Sigmoid colon (tissue), 7 donors: ENCODE results near the gene BHLHA15. TPM values are rescaled to one million over a fixed set of nuclear protein-coding genes. Genes with fewer than 3 reads are reported as not detected.

Experiments used
- DNase-seq: peaks from one replicate; pipeline ENCODE4 v3.0.0-alpha.2; 2019
- H3K27ac ChIP-seq, 4 donors: fragments of 200-600 bp; sonication (generic); one replicate each; pipeline ENCODE4 v1.5.1; 2016 to 2019; ENCODE audit warnings: mild to moderate bottlenecking in 1 of 4
- H3K27me3 ChIP-seq, 3 donors: fragments of 200-600 bp; sonication (generic); one replicate each; pipeline ENCODE4 v1.5.1; 2019; ENCODE audit warnings: mild to moderate bottlenecking in 1 of 3
- H3K36me3 ChIP-seq, 4 donors: fragments of 200-600 bp; sonication (generic); one replicate each; pipeline ENCODE4 v1.5.1; 2016 to 2019
- H3K4me1 ChIP-seq, 4 donors: fragments of 200-600 bp; sonication (generic); one replicate each; pipeline ENCODE4 v1.5.1; 2017 to 2019
- H3K4me3 ChIP-seq, 4 donors: fragments of 200-600 bp; sonication (generic); one replicate each; pipeline ENCODE4 v1.5.1; 2017 to 2019; ENCODE audit warnings: mild to moderate bottlenecking in 2 of 4, moderate library complexity in 1 of 4
- H3K9me3 ChIP-seq, 4 donors: fragments of 200-600 bp in 3 of 4; sonication (generic) in 3 of 4; one replicate each; pipeline versions ENCODE4 v1.5.1 to v1.6.1; 2013 to 2019
- CTCF ChIP-seq, 4 experiments: fragments of 450-650 bp in 3 of 4; fragments of 200-600 bp in 1 of 4; IDR thresholded peaks; one replicate each; pipeline ENCODE4 v1.5.1; 2016 to 2019; ENCODE audit warnings: antibody characterized with exemption in 4 of 4, mild to moderate bottlenecking in 3 of 4, moderate library complexity in 2 of 4
- EP300 ChIP-seq, 4 donors: sonication (generic); formaldehyde crosslinking; IDR thresholded peaks; one replicate each; pipeline ENCODE4 v1.6.1; 2017; ENCODE audit warnings: antibody characterized with exemption in 4 of 4
- POLR2A ChIP-seq, 2 donors: fragments of 450-650 bp; IDR thresholded peaks; one replicate each; pipeline ENCODE4 v1.6.1; 2016; ENCODE audit warnings: antibody characterized with exemption in 2 of 2, mild to moderate bottlenecking in 2 of 2, moderate library complexity in 2 of 2
- POLR2AphosphoS5 ChIP-seq, 4 donors: sonication (generic); formaldehyde crosslinking; IDR thresholded peaks; one replicate each; pipeline ENCODE4 v1.6.1; 2017; ENCODE audit warnings: antibody characterized with exemption in 4 of 4
- WGBS, 2 donors: extraction: QIAGEN DNeasy Blood & Tissue Kit; methylation state at CpG; one replicate each; pipeline ENCODE4 v1.1.7; 2013; 5-methylcytosine and 5-hydroxymethylcytosine counted together
- intact Hi-C: fragments of 100-400 bp; cut with DNase I; formaldehyde crosslinking; loops from one replicate; pipeline ENCODE4 v1.15.1; 2023
- polyA plus RNA-seq, 3 donors: library from polyadenylated mRNA; stranded (reverse); fragments of 200-250 nt; gene quantifications; one replicate each; pipeline ENCODE4 v1.2.3, GENCODE V29; 2013
- total RNA-seq, 4 donors: library from RNA; depleted of rRNA; stranded (reverse); fragments of >200 nt; gene quantifications; one replicate each; pipeline ENCODE4 v1.1.0, GENCODE V29; 2016
- donor health status: healthy with polysubstance abuse.
- donor health status: Bipolar disorder and iron deficiency.
- donor health status: healthy.

BHLHA15 gene
- total and polyA plus RNA-seq, 7 donors: 1.2 to 1.4 TPM; not detected in 5

GRCh38 chr7:98254516-98254915 lies 43.3 kb downstream of the BHLHA15 start:
- Histone ChIP-seq H3K27ac (no peak overlapping the region), H3K4me3 (no peak overlapping the region), H3K36me3 (peaks cover 0 to 14% (median 2%) of the 10 kb centered on the region in 4 donors), H3K4me1 (peaks cover 0 to 27% (median 23%) of the 10 kb centered on the region in 4 donors), H3K9me3 (no peaks in the 10 kb centered on the region), H3K27me3 (no peaks in the 10 kb centered on the region)
- no peak for TF ChIP-seq CTCF (IDR thresholded peaks at IDR 0.05)
- TF ChIP-seq POLR2AphosphoS5 (IDR thresholded peaks at IDR 0.05): no peak
- no peak for TF ChIP-seq POLR2A (IDR thresholded peaks at IDR 0.05)
- no peak for TF ChIP-seq EP300 (IDR thresholded peaks at IDR 0.05)
- intact Hi-C loops: loop anchor here (5.0 to 10.0 kb wide), 2 partner anchors 147 to 1300 kb away; partner anchors contain the start of genes FAM200A, LMTK2 and ZNF655
- no peak for DNase-seq
- WGBS, 2 donors: 96 to 97% methylated on average over 4 of the region's 4 CpGs

- no peak for DNase-seq
- WGBS, 2 donors: 84 to 87% methylated on average over 11 of the region's 11 CpGs
Measured at GRCh38 chr7:98254951-98255610, 43.8 kb downstream of the BHLHA15 start.

GRCh38 chr7:98256431-98256830 lies 45.2 kb downstream of the BHLHA15 start:
- Histone ChIP-seq H3K9me3 (no peaks in the 10 kb centered on the region), H3K36me3 (peaks cover 0 to 22% (median 2%) of the 10 kb centered on the region in 4 donors), H3K27ac (no peak overlapping the region), H3K27me3 (no peaks in the 10 kb centered on the region), H3K4me3 (no peak overlapping the region), H3K4me1 (peaks cover 0 to 14% (median 13%) of the 10 kb centered on the region in 4 donors)
- intact Hi-C loops: loop anchor here (10.0 kb wide), 1 partner anchor 1298 kb away; the partner anchor contains the start of genes FAM200A and ZNF655
- WGBS, 2 donors: 97 to 98% methylated on average over 7 of the region's 7 CpGs
- no peak for TF ChIP-seq EP300 (IDR thresholded peaks at IDR 0.05)
- no peak for TF ChIP-seq POLR2A (IDR thresholded peaks at IDR 0.05)
- TF ChIP-seq POLR2AphosphoS5 (IDR thresholded peaks at IDR 0.05): no peak
- no peak for TF ChIP-seq CTCF (IDR thresholded peaks at IDR 0.05)
- no peak for DNase-seq

More at GRCh38 chr7:98254951-98255610, 43.8 kb downstream of the BHLHA15 start:
- H3K27ac ChIP-seq: no peak overlapping the region
- no peak overlapping the region for H3K4me3 ChIP-seq
- H3K4me1 ChIP-seq: peaks cover 0 to 26% (median 23%) of the 10 kb centered on the region in 4 donors
- TF ChIP-seq CTCF (IDR thresholded peaks at IDR 0.05) (no peak), POLR2A (IDR thresholded peaks at IDR 0.05) (no peak), EP300 (IDR thresholded peaks at IDR 0.05) (no peak), POLR2AphosphoS5 (IDR thresholded peaks at IDR 0.05) (no peak)
- H3K36me3 ChIP-seq: peaks cover 0 to 14% (median 2%) of the 10 kb centered on the region in 4 donors
- H3K9me3 ChIP-seq: no peaks in the 10 kb centered on the region
- no peaks in the 10 kb centered on the region for H3K27me3 ChIP-seq
- intact Hi-C loops: loop anchor here (5.0 to 10.0 kb wide), 2 partner anchors 148 to 1300 kb away; partner anchors contain the start of genes FAM200A, LMTK2 and ZNF655

GRCh38 chr7:98257701-98258100 lies 46.5 kb downstream of the BHLHA15 start:
- 96 to 97% methylated on average over 6 of the region's 6 CpGs for WGBS, 2 donors
- Histone ChIP-seq H3K9me3 (no peaks in the 10 kb centered on the region), H3K4me1 (peaks cover 0 to 17% (median 8%) of the 10 kb centered on the region in 4 donors), H3K36me3 (peaks cover 0 to 22% (median 2%) of the 10 kb centered on the region in 4 donors), H3K4me3 (no peak overlapping the region), H3K27me3 (no peaks in the 10 kb centered on the region), H3K27ac (no peak overlapping the region)
- no peak for DNase-seq
- intact Hi-C loops: loop anchor here (10.0 kb wide), 1 partner anchor 1297 kb away; the partner anchor contains the start of genes FAM200A and ZNF655
- TF ChIP-seq CTCF (IDR thresholded peaks at IDR 0.05) (no peak), POLR2AphosphoS5 (IDR thresholded peaks at IDR 0.05) (no peak), EP300 (IDR thresholded peaks at IDR 0.05) (no peak), POLR2A (IDR thresholded peaks at IDR 0.05) (no peak)

Other genes starting within 250 kb of the BHLHA15 start
- gene OCM2, start 221.2 kb upstream of the BHLHA15 start, total RNA-seq: not detected
- gene OCM2, start 221.2 kb upstream of the BHLHA15 start, polyA plus RNA-seq: not detected
- 10 to 100 TPM; 16.8 to 19.9 (median 18.0) TPM for gene LMTK2, start 104.6 kb upstream of the BHLHA15 start, total RNA-seq
- 10 to 100 TPM in 1 of 3 donors, 1 to 10 TPM in 2; 3.0 to 17.0 (median 5.3) TPM for gene LMTK2, start 104.6 kb upstream of the BHLHA15 start, polyA plus RNA-seq
- 10 to 100 TPM in 3 of 4 donors, 1 to 10 TPM in 1; 7.7 to 38.2 (median 18.2) TPM for gene TECPR1, start 40.8 kb downstream of the BHLHA15 start, total RNA-seq
- 10 to 100 TPM; 10.2 to 32.5 (median 12.6) TPM for gene TECPR1, start 40.8 kb downstream of the BHLHA15 start, polyA plus RNA-seq
- 10 to 100 TPM; 44.9 to 61.8 (median 48.4) TPM for gene BRI3, start 70.2 kb downstream of the BHLHA15 start, total RNA-seq
- gene BRI3, start 70.2 kb downstream of the BHLHA15 start, polyA plus RNA-seq: 100 to 1,000 TPM; 150 to 344 (median 339) TPM
- gene BAIAP2L1, start 189.7 kb downstream of the BHLHA15 start, total RNA-seq: 1 to 10 TPM in 1 of 4 donors, under 1 TPM in 3; 0.27 to 3.0 (median 0.51) TPM
- gene BAIAP2L1, start 189.7 kb downstream of the BHLHA15 start, polyA plus RNA-seq: 10 to 100 TPM; 26.4 to 44.2 (median 34.7) TPM